ENCODE measurements around the gene HNF1A. TPM values are rescaled to one million over a fixed set of nuclear protein-coding genes. Genes with fewer than 3 reads are reported as not detected.
"Not testable (repeated sequence)": the region's sequence is repeated elsewhere in the genome, so short reads cannot be mapped to it uniquely, and the experiment has no call there.

Gene HNF1A
- total RNA-seq, 2 experiments from 2014 or later = not detected

DNA sequence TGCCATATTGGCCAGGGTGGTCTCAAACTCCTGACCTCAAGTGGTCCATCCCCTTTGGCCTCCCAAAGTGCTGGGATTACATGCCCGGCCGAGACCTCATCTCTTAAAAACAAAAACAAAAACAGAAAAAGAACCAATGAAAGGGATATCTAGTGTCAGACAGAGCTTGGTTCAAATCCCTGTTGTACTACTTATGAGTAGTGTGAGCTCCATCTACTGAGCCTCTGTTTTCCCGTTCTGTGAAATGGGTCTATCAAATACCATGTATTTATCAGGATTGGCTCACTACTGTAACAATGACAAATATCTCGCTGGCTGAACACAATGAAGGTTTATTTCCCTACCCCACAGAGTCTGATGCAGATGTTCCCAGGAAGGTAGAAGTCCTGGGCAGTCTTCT lies 36.9 kb upstream of the HNF1A start:
- H3K9me3 Mint-ChIP-seq = no peaks in the 10 kb centered on the region
- CTCF ChIA-PET = interaction anchor here (0.7 to 4.4 kb wide), 3 partner anchors 30 to 216 kb away, joined by 3 to 20 read pairs (median 3); no protein-coding TSS in a partner anchor
- peaks cover 3% of the 10 kb centered on the region for H3K27me3 Mint-ChIP-seq (ENCODE audit: low read depth)
- intact Hi-C loops (cut with micrococcal nuclease) = no loop called here
- H3K27ac Mint-ChIP-seq = no peak overlapping the region
- H3K4me3 Mint-ChIP-seq = no peak overlapping the region
- H3K4me1 Mint-ChIP-seq (ENCODE audit: low read depth) = peaks cover 6% of the 10 kb centered on the region
- H3K36me3 Mint-ChIP-seq (ENCODE audit: low read depth) = no peaks in the 10 kb centered on the region
- DNase-seq = no peak

DNA sequence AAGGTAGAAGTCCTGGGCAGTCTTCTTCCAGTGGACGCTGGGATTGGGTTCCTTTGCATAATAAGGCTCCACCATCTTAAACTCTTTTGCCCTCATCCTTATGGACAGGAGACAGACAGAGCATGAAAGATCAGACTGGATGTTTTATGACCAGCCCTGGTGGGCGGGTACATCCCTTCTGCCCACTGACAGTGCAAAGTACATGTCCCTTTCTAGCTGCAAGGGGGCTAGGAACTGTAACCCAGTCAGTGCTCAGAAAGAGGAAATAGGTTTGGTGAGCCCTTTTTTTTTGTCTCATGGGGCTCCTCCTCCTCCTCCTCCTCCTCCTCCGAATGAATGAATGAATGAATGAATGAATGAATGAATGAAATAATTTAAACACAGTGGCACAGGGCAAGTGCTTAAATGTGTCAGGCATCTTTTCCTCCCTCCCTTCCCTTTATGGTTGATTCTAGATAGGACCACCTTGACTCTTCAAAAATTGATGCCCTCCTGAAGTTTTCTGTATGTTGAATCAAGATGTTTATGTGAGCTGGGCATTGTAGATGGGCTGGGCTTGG lies 36.4 kb upstream of the HNF1A start:
- H3K4me1 Mint-ChIP-seq (ENCODE audit: low read depth) = peaks cover 6% of the 10 kb centered on the region
- no peak overlapping the region for H3K27ac Mint-ChIP-seq
- no peak overlapping the region for H3K4me3 Mint-ChIP-seq
- DNase-seq = no peak
- intact Hi-C loops (cut with micrococcal nuclease) = no loop called here
- H3K27me3 Mint-ChIP-seq (ENCODE audit: low read depth) = peaks cover 3% of the 10 kb centered on the region
- H3K9me3 Mint-ChIP-seq = no peaks in the 10 kb centered on the region
- H3K36me3 Mint-ChIP-seq (ENCODE audit: low read depth) = no peaks in the 10 kb centered on the region
- CTCF ChIA-PET = interaction anchor here (0.7 to 4.4 kb wide), 2 partner anchors 30 to 217 kb away, joined by 3 to 20 read pairs; no protein-coding TSS in a partner anchor

DNA sequence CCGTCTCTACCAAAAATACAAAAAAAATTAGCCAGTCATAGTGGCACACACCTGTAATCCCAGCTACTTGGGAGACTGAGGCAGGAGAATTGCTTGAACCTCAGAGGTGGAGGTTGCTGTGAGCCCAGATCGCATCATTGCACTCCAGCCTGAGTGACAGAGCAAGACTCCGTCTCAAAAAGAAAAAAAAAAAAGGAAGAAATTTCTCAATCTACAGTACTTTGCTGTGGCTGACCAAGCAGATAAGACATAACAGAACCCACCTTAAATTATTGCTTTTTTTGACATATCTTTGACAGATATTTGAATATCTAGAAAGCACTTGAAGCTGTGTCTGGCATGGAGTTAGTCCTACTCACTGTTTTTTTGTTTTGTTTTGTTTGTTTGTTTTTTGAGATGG lies 34.9 kb upstream of the HNF1A start:
- DNase-seq = no peak
- H3K27me3 Mint-ChIP-seq (ENCODE audit: low read depth) = peaks cover 1% of the 10 kb centered on the region
- no peak overlapping the region for H3K4me3 Mint-ChIP-seq
- no peaks in the 10 kb centered on the region for H3K9me3 Mint-ChIP-seq
- H3K4me1 Mint-ChIP-seq (ENCODE audit: low read depth) = peaks cover 6% of the 10 kb centered on the region
- H3K36me3 Mint-ChIP-seq (ENCODE audit: low read depth) = no peaks in the 10 kb centered on the region
- H3K27ac Mint-ChIP-seq = no peak overlapping the region
- intact Hi-C loops (cut with micrococcal nuclease) = no loop called here
- CTCF ChIA-PET = interaction anchor here (0.6 to 4.4 kb wide), 20 partner anchors 8 to 393 kb away, joined by 3 to 20 read pairs (median 4); partner anchors contain the start of gene HNF1A

- intact Hi-C loops (cut with micrococcal nuclease) = loop anchor here (1.0 kb wide), 3 partner anchors 18 to 152 kb away; no protein-coding TSS in a partner anchor
- peak; percentile 85 for DNase-seq
- peaks cover 6% of the 10 kb centered on the region for H3K4me1 Mint-ChIP-seq (ENCODE audit: low read depth)
- H3K9me3 Mint-ChIP-seq = no peaks in the 10 kb centered on the region
- no peaks in the 10 kb centered on the region for H3K27me3 Mint-ChIP-seq (ENCODE audit: low read depth)
- no peak overlapping the region for H3K27ac Mint-ChIP-seq
- CTCF ChIA-PET = interaction anchor here (0.6 to 4.4 kb wide), 12 partner anchors 10 to 280 kb away, joined by 3 to 20 read pairs (median 4); no protein-coding TSS in a partner anchor
- H3K36me3 Mint-ChIP-seq (ENCODE audit: low read depth) = no peaks in the 10 kb centered on the region
- H3K4me3 Mint-ChIP-seq = no peak overlapping the region
Measured at GRCh38 chr12:120944645-120945217, 33.6 kb upstream of the HNF1A start.

GRCh38 chr12:120945516-120945915 lies 32.8 kb upstream of the HNF1A start:
- H3K9me3 Mint-ChIP-seq; H3K27me3 Mint-ChIP-seq (ENCODE audit: low read depth); intact Hi-C loops (cut with micrococcal nuclease); H3K36me3 Mint-ChIP-seq (ENCODE audit: low read depth); H3K4me1 Mint-ChIP-seq (ENCODE audit: low read depth); H3K27ac Mint-ChIP-seq; H3K4me3 Mint-ChIP-seq; DNase-seq: not testable (repeated sequence)
- CTCF ChIA-PET = interaction anchor here (0.6 to 4.4 kb wide), 6 partner anchors 9 to 163 kb away, joined by 3 to 20 read pairs (median 3); no protein-coding TSS in a partner anchor

DNA sequence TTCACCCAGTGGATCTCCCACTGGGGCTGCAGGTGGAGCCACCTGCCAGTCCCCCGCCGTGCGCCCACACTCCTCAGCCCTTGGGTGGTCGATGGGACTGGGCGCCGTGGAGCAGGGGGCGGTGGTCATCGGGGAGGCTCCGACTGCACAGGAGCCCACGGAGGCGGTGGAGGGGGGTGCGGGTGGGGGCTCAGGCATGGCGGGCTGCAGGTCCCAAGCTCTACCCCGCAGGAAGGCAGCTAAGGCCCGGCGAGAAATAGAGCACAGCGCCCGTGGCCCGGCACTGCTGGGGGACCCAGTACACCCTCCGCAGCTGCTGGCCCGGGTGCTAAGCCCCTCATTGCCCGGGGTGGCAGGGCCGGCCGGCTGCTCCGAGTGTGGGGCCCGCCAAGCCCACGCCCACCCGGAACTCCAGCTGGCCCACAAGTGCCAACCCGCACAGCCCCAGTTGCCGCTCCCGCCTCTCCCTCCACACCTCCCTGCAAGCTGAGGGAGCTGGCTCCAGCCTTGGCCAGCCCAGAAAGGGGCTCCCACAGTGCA lies 28.0 kb upstream of the HNF1A start:
- H3K4me1 Mint-ChIP-seq (ENCODE audit: low read depth); H3K36me3 Mint-ChIP-seq (ENCODE audit: low read depth); CTCF ChIA-PET; H3K27ac Mint-ChIP-seq; H3K27me3 Mint-ChIP-seq (ENCODE audit: low read depth); H3K4me3 Mint-ChIP-seq; DNase-seq; intact Hi-C loops (cut with micrococcal nuclease); H3K9me3 Mint-ChIP-seq: not testable (repeated sequence)

GRCh38 chr12:120950807-120951206 lies 27.5 kb upstream of the HNF1A start:
- no peak overlapping the region for H3K4me3 Mint-ChIP-seq
- intact Hi-C loops (cut with micrococcal nuclease) = no loop called here
- H3K36me3 Mint-ChIP-seq (ENCODE audit: low read depth) = no peaks in the 10 kb centered on the region
- no peaks in the 10 kb centered on the region for H3K9me3 Mint-ChIP-seq
- CTCF ChIA-PET = no interaction called here
- DNase-seq = no peak
- H3K4me1 Mint-ChIP-seq (ENCODE audit: low read depth) = no peaks in the 10 kb centered on the region
- H3K27ac Mint-ChIP-seq = no peak overlapping the region
- no peaks in the 10 kb centered on the region for H3K27me3 Mint-ChIP-seq (ENCODE audit: low read depth)

- H3K27ac Mint-ChIP-seq = no peak overlapping the region
- no peak for DNase-seq
- H3K4me3 Mint-ChIP-seq = no peak overlapping the region
- H3K27me3 Mint-ChIP-seq (ENCODE audit: low read depth) = no peaks in the 10 kb centered on the region
- CTCF ChIA-PET = interaction anchor here (0.6 to 1.2 kb wide), 5 partner anchors 10 to 154 kb away, joined by 3 to 4 read pairs (median 3); no protein-coding TSS in a partner anchor
- no peaks in the 10 kb centered on the region for H3K36me3 Mint-ChIP-seq (ENCODE audit: low read depth)
- intact Hi-C loops (cut with micrococcal nuclease) = no loop called here
- no peaks in the 10 kb centered on the region for H3K9me3 Mint-ChIP-seq
- peaks cover 13% of the 10 kb centered on the region for H3K4me1 Mint-ChIP-seq (ENCODE audit: low read depth)
Measured at GRCh38 chr12:120955232-120955631, 23.1 kb upstream of the HNF1A start.

DNA sequence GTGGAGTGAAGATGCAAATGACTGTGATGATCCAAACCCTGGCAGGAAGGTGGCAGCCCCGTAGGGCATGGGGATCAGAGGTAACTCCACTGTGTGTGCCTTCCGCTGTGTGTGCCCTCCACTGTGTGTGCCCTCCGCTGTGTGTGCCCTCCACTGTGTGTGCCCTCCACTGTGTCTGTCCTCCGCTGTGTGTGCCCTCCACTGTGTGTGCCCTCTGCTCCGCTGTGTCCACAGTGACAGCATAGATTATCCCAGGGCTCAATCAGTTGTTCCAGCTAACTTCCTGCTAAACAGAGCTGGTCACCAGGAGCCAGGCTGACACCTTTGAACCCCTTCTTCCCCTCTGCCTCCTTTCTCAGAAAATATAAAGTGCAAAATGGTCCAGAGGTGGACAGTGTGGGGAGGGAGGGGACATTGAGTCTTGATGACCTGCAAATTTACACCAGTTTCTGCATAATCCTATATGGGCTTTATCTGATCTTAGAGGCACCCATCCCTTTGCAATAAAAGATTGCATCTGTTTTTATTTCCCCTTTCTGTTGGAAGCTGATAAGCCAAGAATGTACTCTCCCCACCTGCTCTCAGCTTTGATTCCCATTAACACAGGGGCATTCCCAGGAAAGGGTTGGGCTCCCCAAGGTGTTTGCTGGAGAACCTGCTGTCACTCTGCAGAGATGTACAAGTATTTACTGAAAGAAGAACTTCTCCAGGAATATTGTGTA lies 21.6 kb upstream of the HNF1A start:
- Mint-ChIP-seq H3K27ac (no peak overlapping the region), H3K4me3 (no peak overlapping the region), H3K4me1 (ENCODE audit: low read depth) (peaks cover 26% of the 10 kb centered on the region), H3K27me3 (ENCODE audit: low read depth) (no peaks in the 10 kb centered on the region), H3K9me3 (no peaks in the 10 kb centered on the region), H3K36me3 (ENCODE audit: low read depth) (no peaks in the 10 kb centered on the region)
- no peak for DNase-seq
- CTCF ChIA-PET = no interaction called here
- intact Hi-C loops (cut with micrococcal nuclease) = no loop called here

DNA sequence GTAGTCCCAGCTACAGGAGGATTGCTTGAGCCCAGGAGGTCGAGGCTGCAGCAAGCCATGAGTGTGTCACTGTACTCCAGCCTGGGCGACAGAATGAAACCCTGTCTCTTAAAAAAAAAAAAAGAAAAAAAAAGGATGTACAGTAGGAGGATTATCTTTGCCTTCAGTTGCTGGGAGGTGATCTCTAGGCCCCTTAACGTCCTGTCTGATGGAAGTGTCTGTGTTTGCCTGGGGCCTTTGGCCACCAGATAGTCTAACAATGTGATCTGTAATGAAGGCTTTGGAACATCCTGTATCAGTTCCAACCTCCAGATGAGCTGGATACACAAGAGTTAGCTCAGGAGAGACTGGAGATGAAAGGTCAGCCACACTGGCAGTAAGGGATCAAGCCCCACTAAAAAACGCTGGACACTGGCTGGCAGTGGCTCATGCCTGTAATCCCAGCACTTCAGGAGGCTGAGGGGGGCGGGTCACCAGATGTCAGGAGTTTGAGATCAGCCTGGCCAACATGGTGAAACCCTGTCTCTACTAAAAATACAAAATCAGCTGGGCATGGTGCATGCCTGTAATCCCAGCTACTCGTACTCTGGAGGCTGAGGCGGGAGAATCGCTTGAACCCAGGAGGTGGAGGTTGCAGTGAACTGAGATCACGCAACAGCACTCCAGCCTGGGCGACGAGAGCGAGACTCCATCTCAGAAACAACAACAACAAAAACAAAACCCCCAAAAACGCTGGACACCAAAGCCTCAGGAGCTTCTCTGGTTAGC lies 19.0 kb upstream of the HNF1A start:
- Mint-ChIP-seq H3K36me3 (ENCODE audit: low read depth) (no peaks in the 10 kb centered on the region), H3K27ac (no peak overlapping the region), H3K4me1 (ENCODE audit: low read depth) (peaks cover 42% of the 10 kb centered on the region), H3K4me3 (no peak overlapping the region), H3K27me3 (ENCODE audit: low read depth) (no peaks in the 10 kb centered on the region), H3K9me3 (no peaks in the 10 kb centered on the region)
- intact Hi-C loops (cut with micrococcal nuclease) = no loop called here
- CTCF ChIA-PET = interaction anchor here (0.6 to 2.5 kb wide), 3 partner anchors 13 to 310 kb away, joined by 3 to 11 read pairs (median 4); no protein-coding TSS in a partner anchor
- no peak for DNase-seq

GRCh38 chr12:120960657-120961056 lies 17.7 kb upstream of the HNF1A start:
- Mint-ChIP-seq H3K27me3 (ENCODE audit: low read depth) (no peaks in the 10 kb centered on the region), H3K9me3 (no peaks in the 10 kb centered on the region), H3K36me3 (ENCODE audit: low read depth) (no peaks in the 10 kb centered on the region), H3K4me1 (ENCODE audit: low read depth) (peaks cover 42% of the 10 kb centered on the region), H3K4me3 (no peak overlapping the region), H3K27ac (peak overlapping the region; percentile 63)
- peak; percentile 38 for DNase-seq
- CTCF ChIA-PET = interaction anchor here (1.0 to 2.5 kb wide), 3 partner anchors 12 to 16 kb away, joined by 4 to 11 read pairs (median 5); no protein-coding TSS in a partner anchor
- intact Hi-C loops (cut with micrococcal nuclease) = loop anchor here (1.0 kb wide), 1 partner anchor 250 kb away; the partner anchor contains the start of gene P2RX4

Measured in activated naive CD4-positive, alpha-beta T cell treated with anti-CD3 and anti-CD28 coated beads for 36 hours (primary cell).